H1 (cell line): ENCODE measurements around the gene VASP. TPM values are rescaled to one million over a fixed set of nuclear protein-coding genes. Genes with fewer than 3 reads are reported as not detected.

Experiments used
- CTCF ChIA-PET: fragments of 300-600 bp; sonication (Branson Sonifier 250); formaldehyde crosslinking; loops from one replicate; lab custom pipeline; 2021; ENCODE audit not compliant: partially characterized antibody; lab: Charles Lee
- POLR2A ChIA-PET: fragments of 300-600 bp; sonication (Branson Sonifier 250); formaldehyde crosslinking; loops from one replicate; lab custom pipeline; 2021; ENCODE audit warnings: inconsistent platforms; ENCODE audit not compliant: partially characterized antibody; lab: Charles Lee
- DNase-seq, 2 experiments: peaks; one replicate each; pipeline versions ENCODE4 v3.0.0 to v3.0.0-alpha.2; 2010 to 2022; ENCODE audit warnings: low spot score in 2 of 2, low read depth in 1 of 2, mixed read lengths in 1 of 2
- FAIRE-seq: peaks from 2 replicates; lab custom pipeline; 2011; peaks lifted over from hg19 to GRCh38; lab: Jason Lieb, UNC
- H2AFZ ChIP-seq: 2 replicates; pipeline ENCODE4 v1.8.1; 2012; ENCODE audit warnings: low read length, inconsistent platforms
- H2AK5ac ChIP-seq: 2 replicates; pipeline ENCODE4 v1.6.1; 2013; ENCODE audit warnings: low read depth, low read length
- H2BK120ac ChIP-seq: replicated peaks from 2 replicates; pipeline ENCODE3; 2013; ENCODE audit warnings: low read depth, low read length, inconsistent platforms
- H2BK12ac ChIP-seq: 2 replicates; pipeline ENCODE4 v1.6.1; 2013; ENCODE audit warnings: low read depth, low read length
- H2BK15ac ChIP-seq: 2 replicates; pipeline ENCODE4 v1.6.1; 2013; ENCODE audit warnings: low read length
- H2BK20ac ChIP-seq: 2 replicates; pipeline ENCODE4 v1.6.1; 2013; ENCODE audit warnings: low read length
- H2BK5ac ChIP-seq: 2 replicates; pipeline ENCODE4 v1.6.1; 2013; ENCODE audit warnings: low read depth, low read length
- H3K14ac ChIP-seq: 2 replicates; pipeline ENCODE4 v1.6.1; 2013; ENCODE audit warnings: inconsistent platforms; ENCODE audit not compliant: insufficient read length
- H3K18ac ChIP-seq: 2 replicates; pipeline ENCODE4 v1.6.1; 2013; ENCODE audit warnings: low read length; ENCODE audit errors: extremely low read depth
- H3K23ac ChIP-seq: 2 replicates; pipeline ENCODE4 v1.6.1; 2013; ENCODE audit warnings: inconsistent platforms; ENCODE audit not compliant: insufficient read length
- H3K23me2 ChIP-seq: 2 replicates; pipeline ENCODE4 v1.6.1; 2013; ENCODE audit warnings: low read depth, low read length
- H3K27ac ChIP-seq: 2 replicates; pipeline ENCODE4 v1.6.1; 2011; ENCODE audit warnings: low read depth, low read length, inconsistent platforms
- H3K27me3 ChIP-seq, 4 experiments: replicated peaks in 1 of 4; 1 replicate in 1 of 4; 2 replicates in 3 of 4; pipeline versions ENCODE4 v1.6.1 to v1.8.1; 2011 to 2013; ENCODE audit warnings: low read length in 3 of 4, mild to moderate bottlenecking in 3 of 4, inconsistent platforms in 2 of 4, mixed read lengths in 2 of 4, moderate library complexity in 1 of 4; ENCODE audit not compliant: control insufficient read depth in 3 of 4, insufficient read depth in 3 of 4; ENCODE audit errors: extremely low read depth in 1 of 4
- H3K36me3 ChIP-seq, 4 experiments: 2 replicates each; pipeline versions ENCODE4 v1.6.1 to v1.8.1; 2011 to 2013; ENCODE audit warnings: mild to moderate bottlenecking in 4 of 4, low read length in 3 of 4, moderate library complexity in 2 of 4, control low read depth in 1 of 4, inconsistent platforms in 1 of 4; ENCODE audit not compliant: insufficient read depth in 4 of 4, control insufficient read depth in 2 of 4
- H3K4ac ChIP-seq: replicated peaks from 2 replicates; pipeline ENCODE3; 2013; ENCODE audit warnings: low read length, low read depth, mixed read lengths, inconsistent platforms; ENCODE audit not compliant: insufficient read length
- H3K4me1 ChIP-seq, 4 experiments: replicated peaks in 1 of 4; 1 replicate in 1 of 4; 2 replicates in 3 of 4; pipeline versions ENCODE4 v1.6.1 to v1.8.1; 2011 to 2013; ENCODE audit warnings: low read length in 3 of 4, inconsistent platforms in 2 of 4, mixed read lengths in 1 of 4; ENCODE audit not compliant: insufficient read depth in 4 of 4, control insufficient read depth in 3 of 4
- H3K4me2 ChIP-seq, 2 experiments: 2 replicates each; pipeline versions ENCODE4 v1.6.1 to v1.8.1; 2011 to 2013; ENCODE audit warnings: low read depth in 2 of 2, low read length in 2 of 2, control low read depth in 1 of 2, inconsistent platforms in 1 of 2, mild to moderate bottlenecking in 1 of 2; ENCODE audit not compliant: insufficient read depth in 1 of 2
- H3K4me3 ChIP-seq, 4 experiments: fragments of 200-600, 300-600 bp in 1 of 4; sonication (generic), shearing (Covaris generic), sonication (Bioruptor Twin) in 1 of 4; 2 replicates each; pipeline versions ENCODE4 v1.5.1 to v1.8.1; 2011 to 2016; ENCODE audit warnings: low read length in 4 of 4, low read depth in 3 of 4, control low read depth in 2 of 4, inconsistent platforms in 2 of 4, mild to moderate bottlenecking in 2 of 4, mixed read lengths in 1 of 4, moderate library complexity in 1 of 4; ENCODE audit not compliant: insufficient read depth in 2 of 4; ENCODE audit errors: extremely low read depth in 1 of 4
- H3K56ac ChIP-seq: replicated peaks from 2 replicates; pipeline ENCODE3; 2013; ENCODE audit warnings: low read depth, mild to moderate bottlenecking, mixed read lengths, low read length, inconsistent platforms; ENCODE audit not compliant: insufficient read length
- H3K79me1 ChIP-seq: 2 replicates; pipeline ENCODE4 v1.6.1; 2013; ENCODE audit warnings: low read depth, low read length, control low read depth
- H3K79me2 ChIP-seq, 2 experiments: 2 replicates each; pipeline versions ENCODE4 v1.6.1 to v1.8.1; 2012 to 2013; ENCODE audit warnings: low read length in 2 of 2, mild to moderate bottlenecking in 2 of 2, inconsistent platforms in 1 of 2; ENCODE audit not compliant: insufficient read depth in 2 of 2, control insufficient read depth in 1 of 2
- H3K9ac ChIP-seq, 4 experiments: replicated peaks in 1 of 4; 1 replicate in 1 of 4; 2 replicates in 3 of 4; pipeline versions ENCODE4 v1.6.1 to v1.8.1; 2011 to 2013; ENCODE audit warnings: low read depth in 3 of 4, low read length in 3 of 4, control low read depth in 2 of 4, mild to moderate bottlenecking in 2 of 4, moderate library complexity in 2 of 4, inconsistent platforms in 1 of 4; ENCODE audit errors: extremely low read depth in 1 of 4
- H3K9me3 ChIP-seq, 2 experiments: 2 replicates each; pipeline versions ENCODE4 v1.6.1 to v1.8.1; 2012 to 2013; ENCODE audit warnings: mild to moderate bottlenecking in 2 of 2, moderate library complexity in 2 of 2, control low read depth in 1 of 2, inconsistent platforms in 1 of 2, low read depth in 1 of 2, low read length in 1 of 2, mixed read lengths in 1 of 2; ENCODE audit not compliant: insufficient read depth in 2 of 2
- H4K20me1 ChIP-seq, 2 experiments: replicated peaks in 1 of 2; 2 replicates each; pipeline versions ENCODE3 to v1.8.1; 2011 to 2013; ENCODE audit warnings: inconsistent platforms in 2 of 2, low read length in 2 of 2, mild to moderate bottlenecking in 1 of 2; ENCODE audit not compliant: insufficient read depth in 2 of 2, control insufficient read depth in 1 of 2
- H4K5ac ChIP-seq: 2 replicates; pipeline ENCODE4 v1.6.1; 2013; ENCODE audit warnings: low read length, low read depth, mixed read lengths, inconsistent platforms; ENCODE audit not compliant: insufficient read length
- H4K8ac ChIP-seq: 2 replicates; pipeline ENCODE4 v1.8.0; 2013; ENCODE audit warnings: mild to moderate bottlenecking, moderate library complexity, low read length, inconsistent platforms; ENCODE audit not compliant: insufficient read depth; ENCODE audit errors: extremely low read depth
- H4K91ac ChIP-seq: replicated peaks from 2 replicates; pipeline ENCODE3; 2013; ENCODE audit warnings: low read length, mixed read lengths, inconsistent platforms; ENCODE audit not compliant: insufficient read length
- ATF3 ChIP-seq: IDR thresholded peaks from 2 replicates; pipeline ENCODE4 v1.6.1; 2011; ENCODE audit warnings: low read depth, mild to moderate bottlenecking, low read length; ENCODE audit not compliant: insufficient read depth
- CEBPB ChIP-seq: IDR thresholded peaks from 2 replicates; pipeline ENCODE4 v1.6.1; 2012; ENCODE audit warnings: low read depth, low read length
- CTBP2 ChIP-seq: IDR thresholded peaks from 2 replicates; pipeline ENCODE4 v1.7.0; 2011; ENCODE audit warnings: borderline replicate concordance, mild to moderate bottlenecking, moderate library complexity, mixed read lengths, low read length; ENCODE audit not compliant: insufficient read depth, insufficient read length
- GTF2F1 ChIP-seq: IDR thresholded peaks from 2 replicates; pipeline ENCODE4 v1.6.1; 2012; ENCODE audit warnings: low read depth, low read length, improper control_type of control experiment, borderline replicate concordance
- HDAC6 ChIP-seq: IDR thresholded peaks from one replicate; pipeline ENCODE4 v1.7.1; 2012; ENCODE audit warnings: low read depth, mild to moderate bottlenecking, inconsistent platforms, low read length, moderate library complexity
- JUN ChIP-seq: IDR thresholded peaks from 2 replicates; pipeline ENCODE4 v1.6.1; 2011; ENCODE audit warnings: low read depth, mild to moderate bottlenecking, improper control_type of control experiment, low read length
- NANOG ChIP-seq: IDR thresholded peaks from 2 replicates; pipeline ENCODE4 v1.6.1; 2011; ENCODE audit warnings: low read length, low read depth, mild to moderate bottlenecking, inconsistent platforms; ENCODE audit not compliant: insufficient read depth, poor library complexity, severe bottlenecking
- POLR2A ChIP-seq, 2 experiments: IDR thresholded peaks; 1 replicate in 1 of 2; 2 replicates in 1 of 2; pipeline ENCODE4 v1.6.1; 2011; ENCODE audit warnings: low read depth in 2 of 2, low read length in 2 of 2, mild to moderate bottlenecking in 2 of 2; ENCODE audit errors: control extremely low read depth in 1 of 2
- SAP30 ChIP-seq: fragments of 300-600 bp; sonication (generic); IDR thresholded peaks from 2 replicates; pipeline ENCODE4 v1.7.1; 2012; ENCODE audit warnings: low read length, moderate library complexity, mild to moderate bottlenecking, inconsistent platforms; ENCODE audit not compliant: insufficient read depth, insufficient replicate concordance
- TAF1 ChIP-seq: IDR thresholded peaks from 2 replicates; pipeline ENCODE4 v1.6.1; 2011; ENCODE audit warnings: mild to moderate bottlenecking, low read depth, low read length
- TBP ChIP-seq: IDR thresholded peaks from 2 replicates; pipeline ENCODE4 v1.6.1; 2011; ENCODE audit warnings: low read depth, low read length, improper control_type of control experiment
- TCF12 ChIP-seq: IDR thresholded peaks from 2 replicates; pipeline ENCODE4 v1.6.1; 2011; ENCODE audit warnings: low read depth, mild to moderate bottlenecking, low read length
- TEAD4 ChIP-seq: IDR thresholded peaks from 2 replicates; pipeline ENCODE4 v1.6.1; 2012; ENCODE audit warnings: low read depth, low read length, inconsistent platforms, mixed read lengths
- WGBS, 2 experiments: shearing (Covaris generic) in 1 of 2; methylation state at CpG; one replicate each; pipeline versions ENCODE4 v1.1.6 to v1.1.7; 2013 to 2015; ENCODE audit warnings: low lambda C conversion rate in 2 of 2, mixed read lengths in 2 of 2, inconsistent platforms in 1 of 2, low coverage in 1 of 2, missing lambda C conversion rate in 1 of 2; ENCODE audit not compliant: insufficient replicate concordance in 2 of 2, insufficient coverage in 1 of 2, insufficient read length in 1 of 2; ENCODE audit errors: extremely low coverage in 1 of 2, missing lambda C conversion rate in 1 of 2; 5-methylcytosine and 5-hydroxymethylcytosine counted together
- polyA plus RNA-seq, 7 experiments: library from polyadenylated mRNA; depleted of rRNA in 3 of 7; stranded (reverse) in 5 of 7; unstranded in 2 of 7; fragments of >200 nt in 5 of 7; fragments of 200-250 nt in 2 of 7; gene quantifications; 1 replicate in 5 of 7; 2 replicates in 1 of 7; 4 replicates in 1 of 7; pipeline versions ENCODE4 v1.2.1 to v1.2.3, GENCODE V29; 2011 to 2013; ENCODE audit warnings: missing spikeins in 2 of 7, mixed read lengths in 2 of 7
- total RNA-seq: library from RNA; stranded (reverse); fragmentation: NEBNext Ultra II Directional; extraction: Animal tissue kit (Norgen Biotek cat#: 25700); gene quantifications from 2 replicates; pipeline ENCODE4 v1.2.1, GENCODE V29; 2021

VASP gene
- total and polyA plus RNA-seq, 2 of the 8 experiments (the other 6 are each of a cell fraction or from before 2014, with no cell fraction given): 89.7 to 135 TPM

GRCh38 chr19:45509692-45510015 is 2.4 kb downstream of the VASP start:
- Histone ChIP-seq H3K27me3 (no peaks in the 10 kb centered on the region), H2BK15ac (0 out of 2 replicates have a peak overlapping the region, but pooled peaks have one; percentile 88), H2AK5ac (peak overlapping the region; percentile 24; the same call in 1 of the 2 replicates), H3K56ac (no peak overlapping the region), H3K23ac (no peak overlapping the region), H3K9me3 (no peaks in the 10 kb centered on the region), H3K4me2 (peak overlapping the region; percentile 56 to 93), H3K79me2 (peaks cover 31 to 66% of the 10 kb centered on the region in 2 experiments), H3K18ac (peak overlapping the region; percentile 85; the same call in 1 of the 2 replicates), H3K36me3 (no peaks in the 10 kb centered on the region), H2BK120ac (no peak overlapping the region), H3K79me1 (peaks cover 19% of the 10 kb centered on the region), H3K4me1 (peaks cover 3 to 8% (median 6%) of the 10 kb centered on the region in 4 experiments; a peak in 6 of 7 replicates), H2AFZ (no peak overlapping the region), H4K91ac (peak overlapping the region; percentile 81), H4K5ac (no peak overlapping the region), H2BK12ac (peak overlapping the region; percentile 50; the same call in 1 of the 2 replicates), H3K14ac (no peak overlapping the region), H4K8ac (0 out of 2 replicates have a peak overlapping the region, but pooled peaks have one; percentile 66), H2BK5ac (peak overlapping the region; percentile 96), H3K23me2 (peaks cover 7% of the 10 kb centered on the region; the same call in 1 of the 2 replicates), H4K20me1 (peaks cover 9 to 18% of the 10 kb centered on the region in 2 experiments), H2BK20ac (no peak overlapping the region), H3K9ac (peak overlapping the region in 1 of 4 experiments; percentile 29; a peak in 2 of 7 replicates), H3K27ac (peak overlapping the region; percentile 5; the same call in 1 of the 2 replicates), H3K4me3 (peak overlapping the region; percentile 48 to 97 (median 64)), H3K4ac (peak overlapping the region; percentile 19)
- WGBS, 2 experiments: 42% methylated on average over 3 of the region's 3 CpGs; no CpG with 5 or more reads in 1 of the 2 experiments
- TF ChIP-seq NANOG (no peak), ATF3 (no peak), TAF1 (no peak), TEAD4 (no peak), TCF12 (no peak), GTF2F1 (no peak), SAP30 (no peak), JUN (no peak), CTBP2 (no peak), CEBPB (no peak), HDAC6 (no peak), TBP (no peak), POLR2A (IDR thresholded peaks at IDR 0.05; ENCODE audit: control extremely low read depth in 1 of 2, low read depth in 2 of 2, low read length in 2 of 2) (no peak)
- POLR2A ChIA-PET: interaction anchor here (0.6 to 3.2 kb wide), 3 partner anchors 11 to 238 kb away, joined by 3 to 25 read pairs (median 3); no protein-coding TSS in a partner anchor
- no peak for FAIRE-seq
- DNase-seq: no peak
- CTCF ChIA-PET: interaction anchor here (1.0 to 2.4 kb wide), 6 partner anchors 10 to 48 kb away, joined by 3 to 15 read pairs (median 3); no protein-coding TSS in a partner anchor
